ENCODE measurements around the gene COLEC12.

- TF ChIP-seq POLR2A (IDR thresholded peaks at IDR 0.05; ENCODE audit: low read depth, low read length) (no peak), CTCF (IDR thresholded peaks at IDR 0.05 in 2 of 3, conservative IDR thresholded peaks at IDR 0.05 in 1 of 3; ENCODE audit: control insufficient read depth in 2 of 3, extremely low read depth in 1 of 3, insufficient read depth in 1 of 3, low read depth in 3 of 3, low read length in 3 of 3) (no peak), SP1 (IDR thresholded peaks at IDR 0.05; ENCODE audit: low read depth, low read length) (no peak), CREM (IDR thresholded peaks at IDR 0.05; ENCODE audit: low read depth) (no peak), MXI1 (IDR thresholded peaks at IDR 0.05; ENCODE audit: low read depth, low read length) (no peak), HDAC2 (IDR thresholded peaks at IDR 0.05) (no peak), MYC (IDR thresholded peaks at IDR 0.05; ENCODE audit: insufficient read depth, insufficient read length, insufficient replicate concordance, low read length, severe bottlenecking) (no peak), RFX5 (IDR thresholded peaks at IDR 0.05; ENCODE audit: low read depth, low read length) (no peak), CHD2 (IDR thresholded peaks at IDR 0.05; ENCODE audit: borderline replicate concordance, low read depth, low read length) (no peak), ATF2 (IDR thresholded peaks at IDR 0.05; ENCODE audit: low read length) (no peak)
Measured at GRCh38 chr18:501406-501714, 859 bp upstream of the COLEC12 start.

Data from GM12878 (cell line).